B cell (primary cell): ENCODE data around the gene CDC42BPB.

Experiments
- CTCF ChIP-seq: fragments of 200-600 bp; IDR thresholded peaks from one replicate; pipeline ENCODE4 v1.8.0; 2022; ENCODE audit warnings: antibody characterized with exemption, mild to moderate bottlenecking
- EZH2 ChIP-seq: IDR thresholded peaks from 2 replicates; pipeline ENCODE4 v1.6.1; 2012; ENCODE audit warnings: borderline replicate concordance, low read depth, mild to moderate bottlenecking, moderate library complexity, low read length; ENCODE audit not compliant: insufficient read depth, poor library complexity, severe bottlenecking

- TF ChIP-seq CTCF = no peak
- no peak for TF ChIP-seq EZH2
Measured at GRCh38 chr14:102883089-102883541, 174.2 kb downstream of the CDC42BPB start.
